Measurements from ENCODE around the gene PRSS27.

The PRSS27 gene

DNA sequence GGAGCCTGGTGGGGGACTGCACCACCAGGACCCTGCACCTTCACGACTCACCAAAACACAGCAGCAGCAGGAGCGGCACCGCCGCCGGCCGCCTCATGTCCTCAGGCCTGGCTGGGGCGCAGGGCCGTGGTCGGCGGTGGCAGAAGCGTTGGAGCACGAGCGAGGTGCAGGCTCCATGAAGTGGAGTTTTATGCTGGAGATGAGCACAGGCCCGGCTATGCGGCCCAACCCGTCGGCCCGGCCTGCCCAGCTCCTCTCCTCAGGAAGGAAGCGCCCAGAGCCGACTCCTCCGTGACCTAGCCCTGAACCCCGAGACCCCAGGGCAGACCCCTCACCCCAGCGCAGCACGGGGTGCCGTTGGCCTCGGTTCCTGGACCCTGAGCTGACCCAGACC is at the start of gene PRSS27:
PRSS27 (minus strand) TSS at position 161 of the 394 bp plus-strand sequence; CDS start at position 97, 64 bp downstream.
- H3K36me3 ChIP-seq (ENCODE audit: insufficient read depth, low read length), result no peaks in the 10 kb centered on the region
- H3K4me3 ChIP-seq (ENCODE audit: low read length), result peak within 1 kb of the TSS; percentile 56
- no peaks in the 10 kb centered on the region for H3K9me3 ChIP-seq (ENCODE audit: low read length)
- H3K4me1 ChIP-seq (ENCODE audit: insufficient read depth, low read length), result peaks cover 3% of the 10 kb centered on the region
- H3K27me3 ChIP-seq (ENCODE audit: insufficient read depth, low read length), result no peaks in the 10 kb centered on the region
- peak within 1 kb of the TSS; percentile 80 for H2AFZ ChIP-seq (ENCODE audit: low read depth, low read length)

GRCh38 chr16:2769675-2770056 is 49.6 kb upstream of the PRSS27 start:
- H2AFZ ChIP-seq (ENCODE audit: low read depth, low read length), result no peak overlapping the region
- peaks cover 10% of the 10 kb centered on the region for H3K9me3 ChIP-seq (ENCODE audit: low read length)
- no peaks in the 10 kb centered on the region for H3K4me1 ChIP-seq (ENCODE audit: insufficient read depth, low read length)
- no peaks in the 10 kb centered on the region for H3K27me3 ChIP-seq (ENCODE audit: insufficient read depth, low read length)
- H3K4me3 ChIP-seq (ENCODE audit: low read length), result no peak overlapping the region
- H3K36me3 ChIP-seq (ENCODE audit: insufficient read depth, low read length), result peaks cover 96% of the 10 kb centered on the region

GRCh38 chr16:2769100-2769529 is 49.1 kb upstream of the PRSS27 start:
- peaks cover 97% of the 10 kb centered on the region for H3K36me3 ChIP-seq (ENCODE audit: insufficient read depth, low read length)
- peaks cover 12% of the 10 kb centered on the region for H3K9me3 ChIP-seq (ENCODE audit: low read length)

GRCh38 chr16:2768403-2769089 is 48.5 kb upstream of the PRSS27 start:
- H3K4me3 ChIP-seq (ENCODE audit: low read length), result no peak overlapping the region
- H2AFZ ChIP-seq (ENCODE audit: low read depth, low read length), result no peak overlapping the region
- H3K4me1 ChIP-seq (ENCODE audit: insufficient read depth, low read length), result no peaks in the 10 kb centered on the region
- peaks cover 18% of the 10 kb centered on the region for H3K9me3 ChIP-seq (ENCODE audit: low read length)
- H3K36me3 ChIP-seq (ENCODE audit: insufficient read depth, low read length), result peaks cover 98% of the 10 kb centered on the region
- no peaks in the 10 kb centered on the region for H3K27me3 ChIP-seq (ENCODE audit: insufficient read depth, low read length)

More at GRCh38 chr16:2769100-2769529, 49.1 kb upstream of the PRSS27 start:
- Histone ChIP-seq H2AFZ (ENCODE audit: low read depth, low read length) (no peak overlapping the region), H3K4me1 (ENCODE audit: insufficient read depth, low read length) (no peaks in the 10 kb centered on the region), H3K4me3 (ENCODE audit: low read length) (no peak overlapping the region), H3K27me3 (ENCODE audit: insufficient read depth, low read length) (no peaks in the 10 kb centered on the region)

DNA sequence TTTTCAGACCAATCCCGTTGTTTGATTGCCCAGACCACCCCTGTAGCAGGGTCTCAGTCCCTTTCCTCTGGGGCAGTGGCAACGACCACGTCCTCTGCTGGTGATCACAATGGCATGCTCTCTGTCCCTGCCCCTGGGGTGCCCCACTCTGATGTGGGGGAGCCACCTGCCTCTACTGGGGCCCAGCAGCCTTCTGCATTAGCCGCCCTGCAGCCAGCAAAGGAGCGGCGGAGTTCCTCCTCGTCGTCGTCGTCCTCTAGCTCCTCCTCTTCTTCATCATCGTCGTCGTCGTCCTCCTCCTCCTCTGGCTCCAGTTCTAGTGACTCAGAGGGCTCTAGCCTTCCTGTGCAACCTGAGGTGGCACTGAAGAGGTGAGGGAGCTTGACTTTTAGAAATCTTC is 47.9 kb upstream of the PRSS27 start:
- Histone ChIP-seq H2AFZ (ENCODE audit: low read depth, low read length) (no peak overlapping the region), H3K36me3 (ENCODE audit: insufficient read depth, low read length) (peaks cover 98% of the 10 kb centered on the region), H3K4me1 (ENCODE audit: insufficient read depth, low read length) (no peaks in the 10 kb centered on the region), H3K4me3 (ENCODE audit: low read length) (no peak overlapping the region), H3K9me3 (ENCODE audit: low read length) (peaks cover 24% of the 10 kb centered on the region), H3K27me3 (ENCODE audit: insufficient read depth, low read length) (no peaks in the 10 kb centered on the region)

DNA sequence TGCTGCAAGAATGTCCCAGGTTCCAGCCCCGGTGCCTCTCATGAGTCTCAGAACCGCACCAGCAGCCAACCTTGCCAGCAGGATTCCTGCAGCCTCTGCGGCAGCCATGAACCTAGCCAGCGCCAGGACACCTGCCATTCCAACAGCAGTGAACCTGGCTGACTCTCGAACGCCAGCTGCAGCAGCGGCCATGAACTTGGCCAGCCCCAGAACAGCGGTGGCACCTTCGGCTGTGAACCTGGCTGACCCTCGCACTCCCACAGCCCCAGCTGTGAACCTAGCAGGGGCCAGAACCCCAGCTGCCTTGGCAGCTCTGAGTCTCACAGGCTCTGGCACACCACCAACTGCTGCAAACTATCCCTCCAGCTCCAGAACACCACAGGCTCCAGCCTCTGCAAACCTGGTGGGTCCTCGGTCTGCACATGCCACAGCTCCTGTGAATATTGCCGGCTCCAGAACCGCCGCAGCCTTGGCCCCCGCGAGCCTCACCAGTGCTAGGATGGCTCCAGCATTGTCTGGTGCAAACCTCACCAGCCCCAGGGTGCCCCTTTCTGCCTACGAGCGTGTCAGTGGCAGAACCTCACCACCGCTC is 47.2 kb upstream of the PRSS27 start:
- H3K27me3 ChIP-seq (ENCODE audit: insufficient read depth, low read length), result no peaks in the 10 kb centered on the region
- no peaks in the 10 kb centered on the region for H3K4me1 ChIP-seq (ENCODE audit: insufficient read depth, low read length)
- no peak overlapping the region for H2AFZ ChIP-seq (ENCODE audit: low read depth, low read length)
- no peak overlapping the region for H3K4me3 ChIP-seq (ENCODE audit: low read length)
- H3K36me3 ChIP-seq (ENCODE audit: insufficient read depth, low read length), result peaks cover 99% of the 10 kb centered on the region
- H3K9me3 ChIP-seq (ENCODE audit: low read length), result peaks cover 30% of the 10 kb centered on the region

DNA sequence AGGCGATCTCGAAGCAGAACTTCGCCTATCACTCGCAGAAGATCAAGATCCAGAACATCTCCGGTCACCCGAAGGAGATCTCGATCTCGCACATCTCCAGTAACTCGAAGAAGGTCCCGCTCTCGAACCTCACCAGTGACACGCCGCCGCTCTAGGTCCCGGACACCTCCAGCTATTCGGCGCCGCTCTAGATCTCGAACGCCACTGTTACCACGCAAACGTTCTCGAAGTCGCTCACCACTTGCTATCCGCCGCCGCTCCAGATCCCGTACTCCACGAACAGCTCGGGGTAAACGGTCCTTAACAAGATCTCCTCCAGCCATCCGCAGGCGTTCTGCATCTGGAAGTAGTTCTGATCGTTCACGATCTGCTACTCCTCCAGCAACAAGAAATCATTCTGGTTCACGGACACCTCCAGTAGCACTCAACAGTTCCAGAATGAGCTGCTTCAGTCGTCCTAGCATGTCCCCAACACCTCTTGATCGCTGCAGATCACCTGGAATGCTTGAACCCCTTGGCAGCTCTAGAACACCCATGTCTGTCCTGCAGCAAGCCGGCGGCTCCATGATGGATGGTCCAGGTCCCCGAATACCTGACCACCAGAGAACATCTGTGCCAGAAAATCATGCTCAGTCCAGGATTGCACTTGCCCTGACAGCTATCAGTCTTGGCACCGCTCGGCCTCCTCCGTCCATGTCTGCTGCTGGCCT is 46.6 kb upstream of the PRSS27 start:
- Histone ChIP-seq H2AFZ (ENCODE audit: low read depth, low read length) (no peak overlapping the region), H3K9me3 (ENCODE audit: low read length) (peaks cover 36% of the 10 kb centered on the region), H3K27me3 (ENCODE audit: insufficient read depth, low read length) (no peaks in the 10 kb centered on the region), H3K36me3 (ENCODE audit: insufficient read depth, low read length) (peaks cover 99% of the 10 kb centered on the region), H3K4me1 (ENCODE audit: insufficient read depth, low read length) (no peaks in the 10 kb centered on the region), H3K4me3 (ENCODE audit: low read length) (no peak overlapping the region)

DNA sequence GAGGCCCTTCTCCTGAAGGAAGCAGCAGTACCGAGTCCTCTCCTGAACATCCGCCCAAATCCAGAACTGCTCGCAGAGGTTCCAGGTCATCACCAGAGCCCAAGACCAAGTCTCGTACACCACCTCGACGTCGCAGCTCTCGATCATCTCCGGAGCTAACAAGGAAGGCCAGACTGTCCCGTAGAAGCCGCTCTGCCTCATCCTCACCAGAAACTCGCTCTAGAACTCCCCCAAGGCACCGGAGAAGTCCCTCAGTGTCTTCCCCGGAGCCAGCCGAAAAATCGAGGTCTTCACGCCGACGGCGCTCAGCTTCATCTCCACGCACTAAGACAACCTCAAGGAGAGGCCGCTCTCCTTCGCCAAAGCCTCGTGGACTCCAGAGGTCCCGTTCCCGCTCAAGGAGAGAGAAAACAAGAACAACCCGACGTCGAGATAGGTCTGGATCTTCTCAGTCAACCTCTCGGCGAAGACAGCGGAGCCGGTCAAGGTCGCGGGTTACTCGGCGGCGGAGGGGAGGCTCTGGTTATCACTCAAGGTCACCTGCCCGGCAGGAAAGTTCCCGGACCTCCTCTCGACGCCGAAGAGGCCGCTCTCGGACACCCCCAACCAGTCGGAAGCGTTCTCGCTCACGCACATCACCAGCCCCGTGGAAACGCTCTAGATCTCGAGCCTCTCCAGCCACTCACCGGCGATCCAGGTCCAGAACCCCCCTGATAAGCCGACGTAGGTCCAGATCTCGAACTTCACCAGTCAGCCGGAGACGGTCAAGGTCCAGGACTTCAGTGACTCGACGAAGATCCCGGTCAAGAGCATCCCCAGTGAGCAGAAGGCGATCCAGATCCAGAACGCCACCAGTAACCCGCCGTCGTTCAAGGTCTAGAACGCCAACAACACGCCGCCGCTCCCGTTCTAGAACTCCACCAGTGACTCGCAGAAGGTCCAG is 45.7 kb upstream of the PRSS27 start:
- no peak overlapping the region for H3K4me3 ChIP-seq (ENCODE audit: low read length)
- H3K4me1 ChIP-seq (ENCODE audit: insufficient read depth, low read length), result no peaks in the 10 kb centered on the region
- H2AFZ ChIP-seq (ENCODE audit: low read depth, low read length), result no peak overlapping the region
- H3K9me3 ChIP-seq (ENCODE audit: low read length), result peaks cover 40% of the 10 kb centered on the region
- H3K27me3 ChIP-seq (ENCODE audit: insufficient read depth, low read length), result no peaks in the 10 kb centered on the region
- H3K36me3 ChIP-seq (ENCODE audit: insufficient read depth, low read length), result peaks cover 100% of the 10 kb centered on the region

- H3K27me3 ChIP-seq (ENCODE audit: insufficient read depth, low read length), result no peaks in the 10 kb centered on the region
- no peak overlapping the region for H3K4me3 ChIP-seq (ENCODE audit: low read length)
- no peaks in the 10 kb centered on the region for H3K4me1 ChIP-seq (ENCODE audit: insufficient read depth, low read length)
- H2AFZ ChIP-seq (ENCODE audit: low read depth, low read length), result no peak overlapping the region
- peaks cover 44% of the 10 kb centered on the region for H3K9me3 ChIP-seq (ENCODE audit: low read length)
- H3K36me3 ChIP-seq (ENCODE audit: insufficient read depth, low read length), result peaks cover 100% of the 10 kb centered on the region
These were observed 44.7 kb upstream of the PRSS27 start for GRCh38 chr16:2764718-2765117.

- Histone ChIP-seq H3K4me1 (ENCODE audit: insufficient read depth, low read length) (no peaks in the 10 kb centered on the region), H3K9me3 (ENCODE audit: low read length) (peaks cover 47% of the 10 kb centered on the region), H2AFZ (ENCODE audit: low read depth, low read length) (no peak overlapping the region), H3K36me3 (ENCODE audit: insufficient read depth, low read length) (peaks cover 100% of the 10 kb centered on the region), H3K27me3 (ENCODE audit: insufficient read depth, low read length) (no peaks in the 10 kb centered on the region), H3K4me3 (ENCODE audit: low read length) (no peak overlapping the region)
These were observed 43.1 kb upstream of the PRSS27 start for GRCh38 chr16:2763173-2763572.

GRCh38 chr16:2762711-2763110 is 42.7 kb upstream of the PRSS27 start:
- Histone ChIP-seq H3K27me3 (ENCODE audit: insufficient read depth, low read length) (no peaks in the 10 kb centered on the region), H3K4me3 (ENCODE audit: low read length) (no peak overlapping the region), H3K36me3 (ENCODE audit: insufficient read depth, low read length) (peaks cover 100% of the 10 kb centered on the region), H2AFZ (ENCODE audit: low read depth, low read length) (no peak overlapping the region), H3K4me1 (ENCODE audit: insufficient read depth, low read length) (no peaks in the 10 kb centered on the region), H3K9me3 (ENCODE audit: low read length) (peaks cover 47% of the 10 kb centered on the region)

- Histone ChIP-seq H3K4me1 (ENCODE audit: insufficient read depth, low read length) (no peaks in the 10 kb centered on the region), H3K27me3 (ENCODE audit: insufficient read depth, low read length) (no peaks in the 10 kb centered on the region), H2AFZ (ENCODE audit: low read depth, low read length) (no peak overlapping the region), H3K4me3 (ENCODE audit: low read length) (no peak overlapping the region), H3K9me3 (ENCODE audit: low read length) (peaks cover 47% of the 10 kb centered on the region), H3K36me3 (ENCODE audit: insufficient read depth, low read length) (peaks cover 100% of the 10 kb centered on the region)
These were observed 42.0 kb upstream of the PRSS27 start for GRCh38 chr16:2761886-2762583.

Data from neuron (in vitro differentiated cells).